PC-3 (cell line): Measurements from ENCODE around the gene DRC3. TPM values are rescaled to one million over a fixed set of nuclear protein-coding genes. Genes with fewer than 3 reads are reported as not detected.

Experiments
- ATAC-seq: fragments of 200-7000 bp; cut with Tn5 transposase; 2 replicates; pipeline ENCODE4 v1.9.1; 2020; ENCODE audit warnings: mild to moderate bottlenecking, moderate library complexity
- BruUV-seq: library from RNA; stranded (reverse); fragments of 400-500 nt; replicated peaks from 2 replicates; lab custom pipeline; 2021; lab: Mats Ljungman, UMichigan
- CTCF ChIA-PET: fragments of 300-600 bp; sonication (Branson Sonifier 250); formaldehyde crosslinking; loops from one replicate; lab custom pipeline; 2022; ENCODE audit warnings: antibody characterized with exemption; lab: Charles Lee
- POLR2A ChIA-PET: fragments of 300-600 bp; sonication (Branson Sonifier 250); formaldehyde crosslinking; loops from one replicate; lab custom pipeline; 2022; ENCODE audit warnings: antibody characterized with exemption; ENCODE audit not compliant: unreplicated experiment; lab: Charles Lee
- DNase-seq: peaks from one replicate; pipeline ENCODE4 v3.0.0-alpha.2; 2015
- H2AFZ ChIP-seq: fragments of 300-600 bp; sonication (generic); 2 replicates; pipeline ENCODE4 v1.6.0; 2016; ENCODE audit warnings: antibody characterized with exemption, low read length
- H3F3A ChIP-seq: fragments of 300-600 bp; sonication (generic); one replicate; pipeline ENCODE4 v1.6.0; 2017; ENCODE audit warnings: antibody characterized with exemption, low read length, control low read depth, mild to moderate bottlenecking; ENCODE audit not compliant: unreplicated experiment
- H3K27ac ChIP-seq: fragments of 300-600 bp; sonication (generic); 2 replicates; pipeline ENCODE4 v1.5.1; 2016; ENCODE audit warnings: mild to moderate bottlenecking, low read length
- H3K27me3 ChIP-seq: fragments of 300-600 bp; sonication (generic); 2 replicates; pipeline ENCODE4 v1.6.1; 2016; ENCODE audit warnings: low read length, mixed read lengths
- H3K36me3 ChIP-seq: fragments of 300-600 bp; sonication (generic); 2 replicates; pipeline ENCODE4 v1.6.1; 2016; ENCODE audit warnings: low read depth, mixed run types, low read length, mixed read lengths
- H3K4me1 ChIP-seq: fragments of 300-600 bp; sonication (generic); 2 replicates; pipeline ENCODE4 v1.5.1; 2016; ENCODE audit warnings: low read length; ENCODE audit not compliant: insufficient read depth
- H3K4me2 ChIP-seq: fragments of 300-600 bp; sonication (generic); 2 replicates; pipeline ENCODE4 v1.6.0; 2016; ENCODE audit warnings: low read length
- H3K4me3 ChIP-seq: fragments of 300-600 bp; sonication (generic); 2 replicates; pipeline ENCODE4 v1.5.1; 2016; ENCODE audit warnings: mild to moderate bottlenecking, low read length, mixed read lengths
- H3K79me2 ChIP-seq: fragments of 300-600 bp; sonication (generic); 2 replicates; pipeline ENCODE4 v1.6.1; 2017; ENCODE audit warnings: low read length, mixed read lengths
- H3K9ac ChIP-seq: fragments of 300-600 bp; sonication (generic); 2 replicates; pipeline ENCODE4 v1.6.0; 2016; ENCODE audit warnings: mild to moderate bottlenecking, low read length
- H3K9me2 ChIP-seq: fragments of 300-600 bp; sonication (generic); replicated peaks from 2 replicates; pipeline ENCODE4 v1.6.1; 2016; ENCODE audit warnings: mixed run types, low read length, mixed read lengths
- H3K9me3 ChIP-seq: fragments of 300-600 bp; sonication (generic); 2 replicates; pipeline ENCODE4 v1.6.1; 2016; ENCODE audit warnings: low read length, mixed read lengths
- H4K20me1 ChIP-seq: fragments of 300-600 bp; sonication (generic); 2 replicates; pipeline ENCODE4 v1.6.1; 2016; ENCODE audit warnings: low read length, mixed read lengths
- CTCF ChIP-seq: fragments of 300-600 bp; sonication (generic); conservative IDR thresholded peaks from 2 replicates; pipeline ENCODE4 v1.5.1; 2017; ENCODE audit warnings: antibody characterized with exemption, low read depth, mild to moderate bottlenecking, low read length
- EZH2 ChIP-seq: fragments of 300-600 bp; sonication (generic); IDR thresholded peaks from one replicate; pipeline ENCODE4 v1.6.1; 2017; ENCODE audit warnings: antibody characterized with exemption, mild to moderate bottlenecking, low read length; ENCODE audit not compliant: unreplicated experiment
- EZH2phosphoT487 ChIP-seq: fragments of 300-600 bp; sonication (generic); IDR thresholded peaks from 2 replicates; pipeline ENCODE4 v1.6.1; 2018; ENCODE audit warnings: mild to moderate bottlenecking, antibody characterized with exemption, low read length, borderline replicate concordance
- intact Hi-C: fragments of 100-400 bp; cut with micrococcal nuclease; formaldehyde crosslinking; loops from 2 replicates; pipeline ENCODE4 v1.9.0; 2023
- total RNA-seq: library from RNA; depleted of rRNA; stranded (reverse); fragments of >200 nt; gene quantifications from 2 replicates; pipeline ENCODE4 v1.2.3, GENCODE V29; 2014

Gene DRC3
- total RNA-seq, 1 experiment from 2014 or later: 1.9 TPM

- Histone ChIP-seq H3K4me3 (peak overlapping the region; percentile 80), H3K79me2 (peaks cover 63% of the 10 kb centered on the region), H3F3A (no peaks in the 10 kb centered on the region), H3K9me2 (no peaks in the 10 kb centered on the region), H2AFZ (no peak overlapping the region), H3K36me3 (no peaks in the 10 kb centered on the region), H3K9ac (peak overlapping the region; percentile 65), H4K20me1 (no peaks in the 10 kb centered on the region), H3K27ac (peak overlapping the region; percentile 33), H3K27me3 (no peaks in the 10 kb centered on the region), H3K4me2 (peak overlapping the region; percentile 93), H3K4me1 (peaks cover 13% of the 10 kb centered on the region), H3K9me3 (no peaks in the 10 kb centered on the region)
- ChIA-PET POLR2A (interaction anchor here (0.5 kb wide), 1 partner anchor 11 kb away, joined by 3 read pairs; no protein-coding TSS in a partner anchor), CTCF (no interaction called here)
- no peak for TF ChIP-seq EZH2
- BruUV-seq: TSS peak; percentile 51
- no peak for ATAC-seq
- intact Hi-C loops: loop anchor here (2.0 kb wide), 1 partner anchor 80 kb away; no protein-coding TSS in a partner anchor
- peak; percentile 87 for DNase-seq
Measured at GRCh38 chr17:17970699-17971430, 1.8 kb upstream of the DRC3 start.

- H3F3A ChIP-seq: no peaks in the 10 kb centered on the region
- peak overlapping the region; percentile 80 for H3K4me3 ChIP-seq
- no peaks in the 10 kb centered on the region for H4K20me1 ChIP-seq
- no peaks in the 10 kb centered on the region for H3K27me3 ChIP-seq
- no peaks in the 10 kb centered on the region for H3K36me3 ChIP-seq
- H3K4me1 ChIP-seq: peaks cover 13% of the 10 kb centered on the region
- DNase-seq (no peak), ATAC-seq (peak; percentile 3)
- peak overlapping the region; percentile 93 for H3K4me2 ChIP-seq
- H3K9ac ChIP-seq: peak overlapping the region; percentile 65
- no peaks in the 10 kb centered on the region for H3K9me2 ChIP-seq
- H2AFZ ChIP-seq: peak overlapping the region; percentile 32; the same call in 1 of the 2 replicates
- TF ChIP-seq EZH2phosphoT487 (no peak), CTCF (peak; percentile 25; the same call in 1 of the 2 replicates)
- H3K9me3 ChIP-seq: no peaks in the 10 kb centered on the region
- intact Hi-C loops: loop anchor here (1.0 to 2.0 kb wide), 3 partner anchors 50 to 81 kb away; no protein-coding TSS in a partner anchor
- H3K79me2 ChIP-seq: peaks cover 56% of the 10 kb centered on the region
- POLR2A ChIA-PET: interaction anchor here (0.9 to 1.1 kb wide), 3 partner anchors 36 to 70 kb away, joined by 3 to 12 read pairs (median 4); no protein-coding TSS in a partner anchor
- CTCF ChIA-PET: interaction anchor here (1.1 to 1.9 kb wide), 3 partner anchors 50 to 81 kb away, joined by 4 to 6 read pairs (median 6); no protein-coding TSS in a partner anchor
- H3K27ac ChIP-seq: peak overlapping the region; percentile 13
- no TSS peak for BruUV-seq
Measured at GRCh38 chr17:17971431-17972125, 1.1 kb upstream of the DRC3 start.

GRCh38 chr17:17972952-17973254 lies 241 bp downstream of the DRC3 start:
- Histone ChIP-seq H3K4me3 (peak overlapping the region; percentile 70), H2AFZ (peak overlapping the region; percentile 71), H3K79me2 (peaks cover 43% of the 10 kb centered on the region), H4K20me1 (no peaks in the 10 kb centered on the region), H3K4me1 (peaks cover 13% of the 10 kb centered on the region), H3K4me2 (peak overlapping the region; percentile 87), H3F3A (no peaks in the 10 kb centered on the region), H3K36me3 (no peaks in the 10 kb centered on the region), H3K27ac (peak overlapping the region; percentile 30), H3K9me3 (no peaks in the 10 kb centered on the region), H3K27me3 (no peaks in the 10 kb centered on the region), H3K9me2 (no peaks in the 10 kb centered on the region), H3K9ac (peak overlapping the region; percentile 57)
- ChIA-PET CTCF (interaction anchor here (1.1 to 1.9 kb wide), 3 partner anchors 52 to 82 kb away, joined by 4 to 6 read pairs (median 6); no protein-coding TSS in a partner anchor), POLR2A (interaction anchor here (0.7 to 1.1 kb wide), 6 partner anchors 15 to 622 kb away, joined by 3 to 12 read pairs (median 4); no protein-coding TSS in a partner anchor)
- DNase-seq: no peak
- ATAC-seq: no peak
- TSS peak; percentile 88 for BruUV-seq
- TF ChIP-seq CTCF: no peak
- no peak for TF ChIP-seq EZH2
- no peak for TF ChIP-seq EZH2phosphoT487
- intact Hi-C loops: loop anchor here (1.0 kb wide), 2 partner anchors 52 to 60 kb away; no protein-coding TSS in a partner anchor
